Fibroblast of lung (primary cell): ENCODE results near the gene CKAP4. TPM values are rescaled to one million over a fixed set of nuclear protein-coding genes. Genes with fewer than 3 reads are reported as not detected.
A peak's percentile ranks its signal among the peaks of the same experiment; 100 is the strongest.

Experiments
- DNase-seq, 2 donors: peaks; one replicate each; pipeline versions ENCODE4 v3.0.0 to v3.0.0-alpha.2; 2010; ENCODE audit warnings: low read depth in 2 of 2
- H2AFZ ChIP-seq: 2 replicates; pipeline ENCODE4 v1.5.1; 2012; ENCODE audit warnings: low read length, control low read depth, inconsistent platforms
- H3K27ac ChIP-seq: 2 replicates; pipeline ENCODE4 v1.5.1; 2011; ENCODE audit warnings: low read length, control low read depth; ENCODE audit not compliant: insufficient read depth
- H3K27me3 ChIP-seq: 2 replicates; pipeline ENCODE4 v1.5.1; 2011; ENCODE audit warnings: mild to moderate bottlenecking, low read length; ENCODE audit not compliant: control insufficient read depth, insufficient read depth
- H3K36me3 ChIP-seq: 2 replicates; pipeline ENCODE4 v1.5.1; 2011; ENCODE audit warnings: low read length; ENCODE audit not compliant: control insufficient read depth, insufficient read depth
- H3K4me1 ChIP-seq: 2 replicates; pipeline ENCODE4 v1.5.1; 2011; ENCODE audit warnings: low read length; ENCODE audit not compliant: control insufficient read depth, insufficient read depth; ENCODE audit errors: extremely low read depth
- H3K4me2 ChIP-seq: 2 replicates; pipeline ENCODE4 v1.5.1; 2011; ENCODE audit warnings: low read length, control low read depth; ENCODE audit not compliant: insufficient read depth; ENCODE audit errors: extremely low read depth
- H3K4me3 ChIP-seq, 4 experiments: fragments of 200-600 bp in 1 of 4; sonication (generic) in 1 of 4; replicated peaks in 1 of 4; 2 replicates each; pipeline ENCODE4 v1.5.1; 2011 to 2016; ENCODE audit warnings: low read length in 4 of 4, low read depth in 3 of 4, mild to moderate bottlenecking in 3 of 4, control low read depth in 2 of 4, inconsistent platforms in 1 of 4, mixed read lengths in 1 of 4; ENCODE audit not compliant: insufficient read depth in 1 of 4; ENCODE audit errors: control extremely low read depth in 1 of 4
- H3K79me2 ChIP-seq: 2 replicates; pipeline ENCODE4 v1.5.1; 2012; ENCODE audit warnings: mild to moderate bottlenecking, low read length, inconsistent platforms; ENCODE audit not compliant: control insufficient read depth, insufficient read depth
- H3K9ac ChIP-seq: 2 replicates; pipeline ENCODE4 v1.5.1; 2011; ENCODE audit warnings: mild to moderate bottlenecking, low read length, control low read depth; ENCODE audit not compliant: insufficient read depth
- H3K9me3 ChIP-seq: 2 replicates; pipeline ENCODE4 v1.5.1; 2012; ENCODE audit warnings: low read depth, low read length; ENCODE audit not compliant: control insufficient read depth, insufficient read depth
- H4K20me1 ChIP-seq: 2 replicates; pipeline ENCODE4 v1.5.1; 2011; ENCODE audit warnings: low read length; ENCODE audit not compliant: control insufficient read depth, insufficient read depth; ENCODE audit errors: extremely low read depth
- CTCF ChIP-seq, 2 donors: IDR thresholded peaks in 1 of 2; conservative IDR thresholded peaks in 1 of 2; 1 replicate in 1 of 2; 2 replicates in 1 of 2; pipeline ENCODE4 v1.5.1; 2011 to 2012; ENCODE audit warnings: low read length in 2 of 2, control low read depth in 1 of 2, inconsistent platforms in 1 of 2, low read depth in 1 of 2, mild to moderate bottlenecking in 1 of 2
- EZH2 ChIP-seq: IDR thresholded peaks from 2 replicates; pipeline ENCODE4 v1.5.1; 2012; ENCODE audit warnings: low read length, control low read depth, mild to moderate bottlenecking; ENCODE audit errors: missing control alignments
- polyA plus RNA-seq, 2 donors: library from polyadenylated mRNA; depleted of rRNA in 1 of 2; stranded (reverse) in 1 of 2; unstranded in 1 of 2; fragments of >200 nt; gene quantifications; 2 replicates each; pipeline ENCODE4 v1.2.1, GENCODE V29; 2011 to 2012; ENCODE audit warnings: missing spikeins in 1 of 2
- total RNA-seq: library from RNA; depleted of rRNA; stranded (reverse); fragments of >200 nt; gene quantifications from 2 replicates; pipeline ENCODE4 v1.2.1, GENCODE V29; 2014

The CKAP4 gene
- total and polyA plus RNA-seq, 2 donors (not counting 1 experiment from before 2014, with no cell fraction given), result 132 to 282 TPM

- Histone ChIP-seq H4K20me1 (no peaks in the 10 kb centered on the region), H3K27me3 (no peaks in the 10 kb centered on the region), H3K79me2 (peaks cover 4% of the 10 kb centered on the region), H3K9me3 (no peaks in the 10 kb centered on the region), H3K27ac (no peak overlapping the region), H3K36me3 (no peaks in the 10 kb centered on the region), H3K4me3 (no peak overlapping the region), H3K9ac (no peak overlapping the region), H3K4me2 (no peak overlapping the region), H3K4me1 (no peaks in the 10 kb centered on the region), H2AFZ (no peak overlapping the region)
- TF ChIP-seq EZH2 (no peak), CTCF (conservative IDR thresholded peaks at IDR 0.05 in 1 of 2, IDR thresholded peaks at IDR 0.05 in 1 of 2; ENCODE audit: low read depth in 1 of 2, low read length in 2 of 2) (no peak)
- DNase-seq, result peak in 1 of 2 donors; percentile 27
Observed at GRCh38 chr12:106251631-106252455, 4.0 kb upstream of the CKAP4 start.

- H3K9me3 ChIP-seq, result no peaks in the 10 kb centered on the region
- peaks cover 9% of the 10 kb centered on the region for H3K4me1 ChIP-seq
- TF ChIP-seq CTCF (conservative IDR thresholded peaks at IDR 0.05 in 1 of 2, IDR thresholded peaks at IDR 0.05 in 1 of 2; ENCODE audit: low read depth in 1 of 2, low read length in 2 of 2), result no peak
- no peak overlapping the region for H3K27ac ChIP-seq
- no peak overlapping the region for H2AFZ ChIP-seq
- H3K4me2 ChIP-seq, result no peak overlapping the region
- DNase-seq, result no peak
- H3K4me3 ChIP-seq, result peak overlapping the region in 2 of 4 experiments; percentile 80 to 92
- peaks cover 1% of the 10 kb centered on the region for H3K36me3 ChIP-seq
- no peak overlapping the region for H3K9ac ChIP-seq
- peaks cover 3% of the 10 kb centered on the region for H4K20me1 ChIP-seq
- no peaks in the 10 kb centered on the region for H3K27me3 ChIP-seq
- peaks cover 18% of the 10 kb centered on the region for H3K79me2 ChIP-seq
Observed at GRCh38 chr12:106249411-106250135, 1.8 kb upstream of the CKAP4 start.

- H3K36me3 ChIP-seq, result peaks cover 3% of the 10 kb centered on the region
- H3K4me2 ChIP-seq, result peak overlapping the region; percentile 80
- TF ChIP-seq CTCF (conservative IDR thresholded peaks at IDR 0.05 in 1 of 2, IDR thresholded peaks at IDR 0.05 in 1 of 2; ENCODE audit: low read depth in 1 of 2, low read length in 2 of 2) (no peak), EZH2 (no peak)
- H4K20me1 ChIP-seq, result peaks cover 3% of the 10 kb centered on the region
- H3K27me3 ChIP-seq, result no peaks in the 10 kb centered on the region
- peaks cover 25% of the 10 kb centered on the region for H3K79me2 ChIP-seq
- peak overlapping the region; percentile 62 for H2AFZ ChIP-seq
- H3K4me3 ChIP-seq, result peak overlapping the region; percentile 55 to 92 (median 68)
- H3K9me3 ChIP-seq, result no peaks in the 10 kb centered on the region
- peaks cover 10% of the 10 kb centered on the region for H3K4me1 ChIP-seq
- H3K9ac ChIP-seq, result peak overlapping the region; percentile 93
- H3K27ac ChIP-seq, result peak overlapping the region; percentile 87
- DNase-seq, result peak; percentile 34 to 65
Observed at GRCh38 chr12:106248846-106249371, 1.1 kb upstream of the CKAP4 start.
